AG04450 (cell line): ENCODE measurements around the gene GPR15. TPM values are rescaled to one million over a fixed set of nuclear protein-coding genes. Genes with fewer than 3 reads are reported as not detected.

Source experiments
- CTCF ChIA-PET: fragments of 300-600, 350-600 bp; formaldehyde crosslinking; extraction: SDS; loops from one replicate; lab custom pipeline; 2022; ENCODE audit warnings: antibody characterized with exemption, inconsistent platforms; lab: Charles Lee
- POLR2A ChIA-PET: fragments of 350-600 bp; formaldehyde crosslinking; extraction: SDS; loops from one replicate; lab custom pipeline; 2021; ENCODE audit warnings: antibody characterized with exemption, inconsistent platforms; lab: Yijun Ruan, JAX
- DNase-seq: peaks from one replicate; pipeline ENCODE4 v3.0.0-alpha.2; 2011; ENCODE audit warnings: low read depth, low spot score
- H3K27ac ChIP-seq: one replicate; pipeline ENCODE4 v1.5.1; 2012; ENCODE audit warnings: low read depth, low read length, control low read depth
- H3K27me3 ChIP-seq: one replicate; pipeline ENCODE4 v1.6.0; 2012; ENCODE audit warnings: low read length; ENCODE audit not compliant: control insufficient read depth, insufficient read depth
- H3K4me3 ChIP-seq: 2 replicates; pipeline ENCODE4 v1.5.1; 2011; ENCODE audit warnings: mild to moderate bottlenecking, low read depth, low read length, control low read depth
- H3K9me3 ChIP-seq: 2 replicates; pipeline ENCODE4 v1.5.1; 2012; ENCODE audit warnings: low read length; ENCODE audit not compliant: control insufficient read depth, insufficient read depth
- polyA plus RNA-seq: library from polyadenylated mRNA; depleted of rRNA; stranded (reverse); fragments of >200 nt; gene quantifications from 2 replicates; pipeline ENCODE4 v1.2.3, GENCODE V29; 2011
- TF ChIP-seq, protein P1 (sequence below): IDR thresholded peaks from 2 replicates; pipeline ENCODE4 v1.5.1; 2011; ENCODE audit warnings: low read depth, low read length, control low read depth, inconsistent platforms

Gene GPR15
- polyA plus RNA-seq, 1 experiment, result not detected

DNA sequence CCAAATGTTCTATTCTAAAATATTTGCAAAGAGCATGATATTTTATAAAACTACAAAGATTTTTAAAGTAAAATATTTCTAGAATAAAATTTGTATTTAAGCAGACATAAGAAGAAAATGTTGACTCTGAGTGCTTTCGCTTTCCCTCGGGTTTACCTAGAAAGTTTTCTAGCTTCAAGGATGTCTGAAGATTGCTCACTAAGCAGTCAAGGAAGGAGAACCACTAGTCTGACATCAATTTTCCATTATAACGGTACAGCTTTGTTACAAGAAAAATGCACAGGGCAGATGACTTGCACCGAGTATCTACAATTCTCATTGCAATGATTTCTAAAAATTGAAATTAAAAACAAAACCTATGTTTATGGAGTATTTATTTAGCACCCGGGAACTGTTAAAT, 14.2 kb downstream of the GPR15 start:
- TF ChIP-seq, protein P1, sequence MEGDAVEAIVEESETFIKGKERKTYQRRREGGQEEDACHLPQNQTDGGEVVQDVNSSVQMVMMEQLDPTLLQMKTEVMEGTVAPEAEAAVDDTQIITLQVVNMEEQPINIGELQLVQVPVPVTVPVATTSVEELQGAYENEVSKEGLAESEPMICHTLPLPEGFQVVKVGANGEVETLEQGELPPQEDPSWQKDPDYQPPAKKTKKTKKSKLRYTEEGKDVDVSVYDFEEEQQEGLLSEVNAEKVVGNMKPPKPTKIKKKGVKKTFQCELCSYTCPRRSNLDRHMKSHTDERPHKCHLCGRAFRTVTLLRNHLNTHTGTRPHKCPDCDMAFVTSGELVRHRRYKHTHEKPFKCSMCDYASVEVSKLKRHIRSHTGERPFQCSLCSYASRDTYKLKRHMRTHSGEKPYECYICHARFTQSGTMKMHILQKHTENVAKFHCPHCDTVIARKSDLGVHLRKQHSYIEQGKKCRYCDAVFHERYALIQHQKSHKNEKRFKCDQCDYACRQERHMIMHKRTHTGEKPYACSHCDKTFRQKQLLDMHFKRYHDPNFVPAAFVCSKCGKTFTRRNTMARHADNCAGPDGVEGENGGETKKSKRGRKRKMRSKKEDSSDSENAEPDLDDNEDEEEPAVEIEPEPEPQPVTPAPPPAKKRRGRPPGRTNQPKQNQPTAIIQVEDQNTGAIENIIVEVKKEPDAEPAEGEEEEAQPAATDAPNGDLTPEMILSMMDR, result no peak

GRCh38 chr3:98548544-98548943, 16.8 kb downstream of the GPR15 start:
- TF ChIP-seq, protein P1, result no peak
- POLR2A ChIA-PET, result no interaction called here
- Histone ChIP-seq H3K4me3 (no peak overlapping the region), H3K27me3 (peaks cover 3% of the 10 kb centered on the region), H3K27ac (no peak overlapping the region), H3K9me3 (no peaks in the 10 kb centered on the region)
- CTCF ChIA-PET, result no interaction called here
- no peak for DNase-seq

More for the DNA sequence above, 14.2 kb downstream of the GPR15 start:
- H3K27me3 ChIP-seq, result peaks cover 3% of the 10 kb centered on the region
- H3K4me3 ChIP-seq, result no peak overlapping the region
- ChIA-PET CTCF (no interaction called here), POLR2A (no interaction called here)
- no peak for DNase-seq
- H3K9me3 ChIP-seq, result no peaks in the 10 kb centered on the region
- no peak overlapping the region for H3K27ac ChIP-seq

DNA sequence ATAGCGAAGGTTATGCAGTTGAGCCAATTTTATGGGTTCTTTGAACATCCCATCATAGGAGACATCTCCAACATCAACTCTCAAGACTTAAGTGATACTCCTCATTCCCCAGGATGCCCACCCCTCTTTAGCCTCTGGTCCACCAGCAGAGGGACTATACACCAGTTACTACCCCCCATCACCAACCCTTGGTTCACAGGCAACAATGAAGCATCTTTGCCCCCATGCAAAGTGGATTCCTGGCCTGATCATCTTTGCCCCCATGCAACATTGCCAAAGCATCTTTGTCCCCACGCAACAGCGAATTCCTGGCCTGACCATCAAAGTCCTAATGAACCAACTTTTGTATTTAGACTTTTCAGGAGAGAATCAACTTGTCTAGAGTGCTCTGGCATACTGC, 19.1 kb downstream of the GPR15 start:
- H3K27me3 ChIP-seq, result peaks cover 3% of the 10 kb centered on the region
- H3K27ac ChIP-seq, result no peak overlapping the region
- H3K4me3 ChIP-seq, result no peak overlapping the region
- DNase-seq, result no peak
- TF ChIP-seq, protein P1, result no peak
- no peaks in the 10 kb centered on the region for H3K9me3 ChIP-seq
- CTCF ChIA-PET, result no interaction called here
- POLR2A ChIA-PET, result interaction anchor here (0.6 kb wide), 1 partner anchor 14 kb away, joined by 4 read pairs; no protein-coding TSS in a partner anchor

DNA sequence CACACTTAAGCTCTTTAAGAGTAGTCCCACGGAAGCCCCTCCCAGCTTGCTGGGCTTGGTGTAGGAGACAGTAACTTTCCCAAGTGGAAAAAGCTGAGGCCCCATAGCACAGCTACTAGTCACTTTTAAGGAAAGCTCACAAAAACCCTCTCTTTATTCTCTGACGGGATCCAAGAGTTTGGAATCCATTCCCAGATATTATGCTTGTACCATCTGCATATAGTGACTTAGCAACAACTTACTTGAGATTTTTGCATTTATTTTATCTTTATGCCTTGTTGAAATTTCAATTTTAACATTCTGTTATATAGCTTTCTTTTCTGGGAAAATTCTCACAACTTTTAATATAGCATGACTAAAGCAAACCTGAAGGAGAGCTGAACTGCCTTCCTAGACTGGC, 19.5 kb downstream of the GPR15 start:
- ChIA-PET POLR2A (interaction anchor here (0.6 kb wide), 1 partner anchor 14 kb away, joined by 4 read pairs; no protein-coding TSS in a partner anchor), CTCF (no interaction called here)
- no peak overlapping the region for H3K4me3 ChIP-seq
- no peak for DNase-seq
- H3K9me3 ChIP-seq, result no peaks in the 10 kb centered on the region
- TF ChIP-seq, protein P1, result no peak
- no peak overlapping the region for H3K27ac ChIP-seq
- H3K27me3 ChIP-seq, result peaks cover 3% of the 10 kb centered on the region

GRCh38 chr3:98551754-98552153, 20.0 kb downstream of the GPR15 start:
- ChIA-PET CTCF (no interaction called here), POLR2A (interaction anchor here (0.6 kb wide), 1 partner anchor 13 kb away, joined by 4 read pairs; no protein-coding TSS in a partner anchor)
- no peak for DNase-seq
- Histone ChIP-seq H3K27ac (no peak overlapping the region), H3K4me3 (no peak overlapping the region), H3K27me3 (peaks cover 3% of the 10 kb centered on the region), H3K9me3 (no peaks in the 10 kb centered on the region)
- TF ChIP-seq, protein P1, result no peak
